Measurements from ENCODE around the gene KIF16B.

The KIF16B gene

GRCh38 chr20:16518784-16519084 is 54.5 kb downstream of the KIF16B start:
- Histone ChIP-seq H3K9me3 (no peaks in the 10 kb centered on the region), H3K4me3 (ENCODE audit: low read depth in 1 of 2, low read length in 1 of 2) (no peak overlapping the region), H3K27ac (no peak overlapping the region), H3K36me3 (no peaks in the 10 kb centered on the region), H3K4me1 (ENCODE audit: control insufficient read depth in 1 of 2, insufficient read depth in 1 of 2, low read depth in 1 of 2, low read length in 1 of 2) (peaks cover 8 to 11% of the 10 kb centered on the region in 2 experiments), H3K27me3 (no peaks in the 10 kb centered on the region)
- TF ChIP-seq, protein P1, sequence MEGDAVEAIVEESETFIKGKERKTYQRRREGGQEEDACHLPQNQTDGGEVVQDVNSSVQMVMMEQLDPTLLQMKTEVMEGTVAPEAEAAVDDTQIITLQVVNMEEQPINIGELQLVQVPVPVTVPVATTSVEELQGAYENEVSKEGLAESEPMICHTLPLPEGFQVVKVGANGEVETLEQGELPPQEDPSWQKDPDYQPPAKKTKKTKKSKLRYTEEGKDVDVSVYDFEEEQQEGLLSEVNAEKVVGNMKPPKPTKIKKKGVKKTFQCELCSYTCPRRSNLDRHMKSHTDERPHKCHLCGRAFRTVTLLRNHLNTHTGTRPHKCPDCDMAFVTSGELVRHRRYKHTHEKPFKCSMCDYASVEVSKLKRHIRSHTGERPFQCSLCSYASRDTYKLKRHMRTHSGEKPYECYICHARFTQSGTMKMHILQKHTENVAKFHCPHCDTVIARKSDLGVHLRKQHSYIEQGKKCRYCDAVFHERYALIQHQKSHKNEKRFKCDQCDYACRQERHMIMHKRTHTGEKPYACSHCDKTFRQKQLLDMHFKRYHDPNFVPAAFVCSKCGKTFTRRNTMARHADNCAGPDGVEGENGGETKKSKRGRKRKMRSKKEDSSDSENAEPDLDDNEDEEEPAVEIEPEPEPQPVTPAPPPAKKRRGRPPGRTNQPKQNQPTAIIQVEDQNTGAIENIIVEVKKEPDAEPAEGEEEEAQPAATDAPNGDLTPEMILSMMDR (IDR thresholded peaks at IDR 0.05) = no peak

- Histone ChIP-seq H3K4me1 (ENCODE audit: control insufficient read depth in 1 of 2, insufficient read depth in 1 of 2, low read depth in 1 of 2, low read length in 1 of 2) (peaks cover 10 to 17% of the 10 kb centered on the region in 2 experiments), H3K27me3 (no peaks in the 10 kb centered on the region), H3K9me3 (no peaks in the 10 kb centered on the region), H3K27ac (no peak overlapping the region), H3K4me3 (ENCODE audit: low read depth in 1 of 2, low read length in 1 of 2) (no peak overlapping the region), H3K36me3 (no peaks in the 10 kb centered on the region)
- TF ChIP-seq, protein P1 (IDR thresholded peaks at IDR 0.05) = no peak
Measured at GRCh38 chr20:16517946-16518783, 55.1 kb downstream of the KIF16B start.

DNA sequence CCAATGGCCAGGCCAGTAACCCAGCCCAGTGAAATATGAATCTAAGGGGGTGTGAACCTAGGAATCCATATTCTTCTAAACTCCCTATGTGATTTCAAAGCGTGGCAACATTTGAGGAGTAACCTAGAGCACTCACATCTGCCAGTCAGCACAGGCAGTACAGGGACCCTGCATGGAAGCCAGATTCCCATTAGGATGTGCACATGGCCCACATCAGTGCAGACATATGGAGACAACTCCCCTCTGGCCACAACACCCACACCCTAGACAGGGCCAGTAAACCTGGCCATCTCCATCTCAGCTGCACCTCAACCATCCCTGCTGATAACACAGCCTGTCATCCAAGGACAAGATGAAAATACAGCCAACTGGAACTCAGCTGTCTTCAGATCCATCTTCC is 56.5 kb downstream of the KIF16B start:
- Histone ChIP-seq H3K4me3 (ENCODE audit: low read depth in 1 of 2, low read length in 1 of 2) (no peak overlapping the region), H3K27ac (no peak overlapping the region), H3K36me3 (no peaks in the 10 kb centered on the region), H3K27me3 (no peaks in the 10 kb centered on the region), H3K9me3 (no peaks in the 10 kb centered on the region), H3K4me1 (ENCODE audit: control insufficient read depth in 1 of 2, insufficient read depth in 1 of 2, low read depth in 1 of 2, low read length in 1 of 2) (peaks cover 10 to 17% of the 10 kb centered on the region in 2 experiments)
- TF ChIP-seq, protein P1 (IDR thresholded peaks at IDR 0.05) = no peak

DNA sequence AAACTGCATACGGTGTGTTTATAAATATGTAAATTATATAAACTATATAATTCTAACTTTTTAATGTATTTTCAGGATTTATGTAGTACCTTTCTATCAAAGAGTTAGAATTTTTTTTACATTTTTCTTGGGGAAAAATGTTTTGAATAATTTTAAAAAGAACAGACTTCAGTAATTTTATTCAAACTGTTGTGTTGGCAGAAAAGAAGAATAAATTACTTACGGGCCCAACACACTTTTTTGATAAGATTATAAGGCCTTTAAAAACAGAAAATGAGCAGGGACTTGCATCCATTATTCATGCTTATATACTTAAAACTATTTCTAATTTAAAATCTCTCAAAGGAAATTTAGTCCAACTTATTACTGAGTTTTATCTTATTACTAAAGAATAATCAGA is 58.2 kb downstream of the KIF16B start:
- Histone ChIP-seq H3K4me1 (ENCODE audit: control insufficient read depth in 1 of 2, insufficient read depth in 1 of 2, low read depth in 1 of 2, low read length in 1 of 2) (peaks cover 10 to 17% of the 10 kb centered on the region in 2 experiments), H3K36me3 (no peaks in the 10 kb centered on the region), H3K9me3 (no peaks in the 10 kb centered on the region), H3K4me3 (ENCODE audit: low read depth in 1 of 2, low read length in 1 of 2) (no peak overlapping the region), H3K27me3 (no peaks in the 10 kb centered on the region), H3K27ac (no peak overlapping the region)
- TF ChIP-seq, protein P1 (IDR thresholded peaks at IDR 0.05) = no peak

DNA sequence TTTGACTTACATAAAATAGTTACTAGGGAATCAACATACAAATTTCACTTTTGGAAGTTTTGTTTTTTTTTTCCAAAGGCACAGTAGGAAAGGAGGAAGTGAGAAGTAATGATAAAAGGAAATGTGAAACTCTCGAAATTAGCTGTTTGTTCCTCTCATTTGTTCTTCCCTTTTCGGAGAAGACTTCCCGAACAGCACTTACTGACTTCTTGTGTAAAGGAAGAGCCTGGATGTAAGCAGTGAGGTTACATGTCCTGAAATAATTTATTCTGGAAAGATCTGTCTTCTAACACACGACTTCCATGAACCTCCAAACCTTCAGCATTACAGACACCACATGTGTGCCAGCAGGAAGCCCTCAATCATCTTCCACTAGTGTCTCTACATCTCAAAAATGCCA is 59.1 kb downstream of the KIF16B start:
- peaks cover 10 to 17% of the 10 kb centered on the region in 2 experiments for H3K4me1 ChIP-seq (ENCODE audit: control insufficient read depth in 1 of 2, insufficient read depth in 1 of 2, low read depth in 1 of 2, low read length in 1 of 2)
- H3K27ac ChIP-seq = peak overlapping the region; percentile 82
- peak overlapping the region in 1 of 2 experiments; percentile 25 for H3K4me3 ChIP-seq (ENCODE audit: low read depth in 1 of 2, low read length in 1 of 2)
- no peaks in the 10 kb centered on the region for H3K9me3 ChIP-seq
- H3K27me3 ChIP-seq = no peaks in the 10 kb centered on the region
- TF ChIP-seq, protein P1 (IDR thresholded peaks at IDR 0.05) = no peak
- no peaks in the 10 kb centered on the region for H3K36me3 ChIP-seq

Data from neutrophil (primary cell).